NB4 (cell line): ENCODE measurements around the gene LGSN.

Source experiments
- POLR2A ChIP-seq: IDR thresholded peaks from 2 replicates; pipeline ENCODE4 v1.6.1; 2011; ENCODE audit warnings: mild to moderate bottlenecking; ENCODE audit not compliant: insufficient read length; ENCODE audit errors: extremely low read depth
- TF ChIP-seq, protein P1 (sequence below): IDR thresholded peaks from one replicate; pipeline ENCODE4 v1.5.1; 2012; ENCODE audit warnings: low read depth, low read length
- TF ChIP-seq, protein P2 (sequence below): IDR thresholded peaks from 2 replicates; pipeline ENCODE4 v1.6.1; 2011; ENCODE audit warnings: low read depth, low read length

DNA sequence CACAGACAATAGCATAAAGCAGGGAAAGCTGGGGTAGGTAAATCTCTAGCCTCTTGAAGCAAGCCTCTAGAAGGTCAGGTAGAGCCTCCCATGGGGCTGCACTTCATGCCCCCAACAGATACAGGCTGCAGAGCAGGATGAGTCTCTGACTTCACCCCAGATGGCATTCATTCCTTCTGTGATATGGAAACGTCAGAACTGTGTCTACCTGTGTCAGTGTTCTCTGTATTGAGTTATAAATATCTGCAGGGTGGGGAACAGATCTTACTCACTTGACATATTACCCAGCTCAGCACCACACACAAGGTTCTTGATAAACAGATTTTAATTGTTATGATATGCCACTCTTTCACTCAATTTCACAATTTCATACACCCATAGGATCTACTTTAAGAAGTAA lies 2.1 kb downstream of the LGSN start:
- TF ChIP-seq, protein P1, sequence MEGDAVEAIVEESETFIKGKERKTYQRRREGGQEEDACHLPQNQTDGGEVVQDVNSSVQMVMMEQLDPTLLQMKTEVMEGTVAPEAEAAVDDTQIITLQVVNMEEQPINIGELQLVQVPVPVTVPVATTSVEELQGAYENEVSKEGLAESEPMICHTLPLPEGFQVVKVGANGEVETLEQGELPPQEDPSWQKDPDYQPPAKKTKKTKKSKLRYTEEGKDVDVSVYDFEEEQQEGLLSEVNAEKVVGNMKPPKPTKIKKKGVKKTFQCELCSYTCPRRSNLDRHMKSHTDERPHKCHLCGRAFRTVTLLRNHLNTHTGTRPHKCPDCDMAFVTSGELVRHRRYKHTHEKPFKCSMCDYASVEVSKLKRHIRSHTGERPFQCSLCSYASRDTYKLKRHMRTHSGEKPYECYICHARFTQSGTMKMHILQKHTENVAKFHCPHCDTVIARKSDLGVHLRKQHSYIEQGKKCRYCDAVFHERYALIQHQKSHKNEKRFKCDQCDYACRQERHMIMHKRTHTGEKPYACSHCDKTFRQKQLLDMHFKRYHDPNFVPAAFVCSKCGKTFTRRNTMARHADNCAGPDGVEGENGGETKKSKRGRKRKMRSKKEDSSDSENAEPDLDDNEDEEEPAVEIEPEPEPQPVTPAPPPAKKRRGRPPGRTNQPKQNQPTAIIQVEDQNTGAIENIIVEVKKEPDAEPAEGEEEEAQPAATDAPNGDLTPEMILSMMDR = no peak
- no peak for TF ChIP-seq POLR2A
- TF ChIP-seq, protein P2, sequence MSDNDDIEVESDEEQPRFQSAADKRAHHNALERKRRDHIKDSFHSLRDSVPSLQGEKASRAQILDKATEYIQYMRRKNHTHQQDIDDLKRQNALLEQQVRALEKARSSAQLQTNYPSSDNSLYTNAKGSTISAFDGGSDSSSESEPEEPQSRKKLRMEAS = no peak
